ENCODE measurements around the gene UBE2E1.

GRCh38 chr3:23762759-23763477 is 42.8 kb upstream of the UBE2E1 start:
- TF ChIP-seq FOXP2 (optimal IDR thresholded peaks at IDR 0.05; ENCODE audit: control extremely low read depth, extremely low read length, insufficient read depth) (no peak), EZH2 (IDR thresholded peaks at IDR 0.05) (no peak)
